NB4 (cell line): ENCODE data around the gene ADORA1.

ENCODE experiments used
- POLR2A ChIP-seq: IDR thresholded peaks from 2 replicates; pipeline ENCODE4 v1.6.1; 2011; ENCODE audit warnings: mild to moderate bottlenecking; ENCODE audit not compliant: insufficient read length; ENCODE audit errors: extremely low read depth
- TF ChIP-seq, protein P1 (sequence below): IDR thresholded peaks from one replicate; pipeline ENCODE4 v1.5.1; 2012; ENCODE audit warnings: low read depth, low read length

DNA sequence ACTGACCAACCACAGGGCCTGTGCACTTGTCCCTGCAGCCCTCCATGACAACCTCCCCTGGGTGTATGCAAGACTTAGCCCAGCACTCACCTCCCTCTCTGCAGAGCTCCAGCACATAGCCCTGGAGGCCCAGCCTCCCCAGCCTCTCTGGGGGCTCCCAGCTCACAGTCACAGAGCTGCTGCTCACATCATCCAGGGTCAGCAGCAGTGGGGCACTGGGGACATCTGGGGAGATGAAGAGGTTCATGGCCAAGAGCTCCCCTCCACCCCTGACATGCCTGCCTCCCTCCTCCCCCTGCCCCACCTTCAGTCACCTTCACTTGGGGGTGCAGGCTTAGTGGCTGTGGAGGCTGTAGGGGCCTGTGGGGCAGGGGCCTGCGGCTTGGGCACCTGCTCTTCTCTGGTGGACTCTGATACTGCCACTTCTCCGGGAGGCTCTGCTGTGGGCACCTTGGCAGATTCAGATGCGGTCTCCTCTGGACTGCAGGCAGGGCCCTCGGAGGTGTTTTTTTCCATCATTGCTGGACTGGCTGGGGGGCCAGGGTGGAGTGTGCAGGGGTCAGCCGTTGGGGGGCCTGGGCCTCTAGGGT, 47.8 kb downstream of the ADORA1 start, which contains the start of gene MYBPH:
- TF ChIP-seq, protein P1, sequence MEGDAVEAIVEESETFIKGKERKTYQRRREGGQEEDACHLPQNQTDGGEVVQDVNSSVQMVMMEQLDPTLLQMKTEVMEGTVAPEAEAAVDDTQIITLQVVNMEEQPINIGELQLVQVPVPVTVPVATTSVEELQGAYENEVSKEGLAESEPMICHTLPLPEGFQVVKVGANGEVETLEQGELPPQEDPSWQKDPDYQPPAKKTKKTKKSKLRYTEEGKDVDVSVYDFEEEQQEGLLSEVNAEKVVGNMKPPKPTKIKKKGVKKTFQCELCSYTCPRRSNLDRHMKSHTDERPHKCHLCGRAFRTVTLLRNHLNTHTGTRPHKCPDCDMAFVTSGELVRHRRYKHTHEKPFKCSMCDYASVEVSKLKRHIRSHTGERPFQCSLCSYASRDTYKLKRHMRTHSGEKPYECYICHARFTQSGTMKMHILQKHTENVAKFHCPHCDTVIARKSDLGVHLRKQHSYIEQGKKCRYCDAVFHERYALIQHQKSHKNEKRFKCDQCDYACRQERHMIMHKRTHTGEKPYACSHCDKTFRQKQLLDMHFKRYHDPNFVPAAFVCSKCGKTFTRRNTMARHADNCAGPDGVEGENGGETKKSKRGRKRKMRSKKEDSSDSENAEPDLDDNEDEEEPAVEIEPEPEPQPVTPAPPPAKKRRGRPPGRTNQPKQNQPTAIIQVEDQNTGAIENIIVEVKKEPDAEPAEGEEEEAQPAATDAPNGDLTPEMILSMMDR, result no peak
- no peak for TF ChIP-seq POLR2A
